Keratinocyte (primary cell): Measurements from ENCODE around the gene LIN7A. TPM values are rescaled to one million over a fixed set of nuclear protein-coding genes. Genes with fewer than 3 reads are reported as not detected.

Source experiments
- DNase-seq: peaks from one replicate; pipeline ENCODE4 v3.0.0-alpha.2; 2011; ENCODE audit warnings: low read depth, missing footprints, low spot score
- FAIRE-seq: peaks from 2 replicates; lab custom pipeline; 2011; peaks lifted over from hg19 to GRCh38; lab: Jason Lieb, UNC
- H2AFZ ChIP-seq: 2 replicates; pipeline ENCODE4 v1.6.0; 2012; ENCODE audit warnings: low read length, control low read depth, inconsistent platforms; ENCODE audit not compliant: control insufficient read depth
- H3K27ac ChIP-seq: 2 replicates; pipeline ENCODE4 v1.5.1; 2011; ENCODE audit warnings: low read length; ENCODE audit not compliant: control insufficient read depth, insufficient read depth
- H3K27me3 ChIP-seq: 3 replicates; pipeline ENCODE4 v1.6.0; 2011; ENCODE audit warnings: low read length; ENCODE audit not compliant: control insufficient read depth, insufficient read depth; ENCODE audit errors: extremely low read depth
- H3K36me3 ChIP-seq, 2 experiments: 2 replicates in 1 of 2; 3 replicates in 1 of 2; pipeline ENCODE4 v1.5.1; 2011; ENCODE audit warnings: low read length in 2 of 2, mild to moderate bottlenecking in 1 of 2; ENCODE audit not compliant: control insufficient read depth in 2 of 2, insufficient read depth in 2 of 2; ENCODE audit errors: extremely low read depth in 1 of 2
- H3K4me1 ChIP-seq: 3 replicates; pipeline ENCODE4 v1.5.1; 2011; ENCODE audit warnings: low read length; ENCODE audit not compliant: control insufficient read depth, insufficient read depth; ENCODE audit errors: extremely low read depth
- H3K4me2 ChIP-seq: 3 replicates; pipeline ENCODE4 v1.6.0; 2011; ENCODE audit warnings: low read depth, low read length; ENCODE audit not compliant: control insufficient read depth, insufficient read depth; ENCODE audit errors: extremely low read depth
- H3K4me3 ChIP-seq, 3 experiments: fragments of 200-600 bp in 1 of 3; sonication (generic) in 1 of 3; 2 replicates in 2 of 3; 3 replicates in 1 of 3; pipeline ENCODE4 v1.5.1; 2011 to 2016; ENCODE audit warnings: low read length in 3 of 3, mild to moderate bottlenecking in 3 of 3, control low read depth in 2 of 3, inconsistent platforms in 1 of 3, low read depth in 1 of 3, mixed read lengths in 1 of 3, mixed run types in 1 of 3, moderate library complexity in 1 of 3; ENCODE audit not compliant: control insufficient read depth in 2 of 3, insufficient read depth in 2 of 3; ENCODE audit errors: extremely low read depth in 1 of 3
- H3K79me2 ChIP-seq: 2 replicates; pipeline ENCODE4 v1.6.0; 2012; ENCODE audit warnings: low read length; ENCODE audit not compliant: control insufficient read depth, insufficient read depth
- H3K9ac ChIP-seq: 3 replicates; pipeline ENCODE4 v1.6.0; 2011; ENCODE audit warnings: low read length; ENCODE audit not compliant: control insufficient read depth, insufficient read depth; ENCODE audit errors: extremely low read depth
- H3K9me1 ChIP-seq: 3 replicates; pipeline ENCODE4 v1.6.0; 2011; ENCODE audit warnings: low read length; ENCODE audit not compliant: control insufficient read depth, insufficient read depth; ENCODE audit errors: extremely low read depth
- H3K9me3 ChIP-seq: 2 replicates; pipeline ENCODE4 v1.5.1; 2012; ENCODE audit warnings: low read depth, low read length; ENCODE audit not compliant: control insufficient read depth
- H4K20me1 ChIP-seq: 3 replicates; pipeline ENCODE4 v1.6.0; 2011; ENCODE audit warnings: low read length; ENCODE audit not compliant: control insufficient read depth, insufficient read depth; ENCODE audit errors: extremely low read depth
- EZH2 ChIP-seq: IDR thresholded peaks from one replicate; pipeline ENCODE4 v1.6.1; 2012; ENCODE audit warnings: inconsistent platforms, mild to moderate bottlenecking, low read length, moderate library complexity
- dilution Hi-C: fragments of 300-500 bp; cut with MboI; formaldehyde crosslinking; loops from one replicate; pipeline ENCODE4 v1.7.0; 2020; ENCODE audit warnings: low sequenced_read_pairs; ENCODE audit not compliant: extremely low pct_ligation_motif_present
- polyA plus RNA-seq, 5 experiments: library from polyadenylated mRNA; depleted of rRNA in 3 of 5; stranded (reverse) in 3 of 5; stranded (forward) in 1 of 5; unstranded in 1 of 5; fragments of >200 nt; gene quantifications; 1 replicate in 1 of 5; 2 replicates in 3 of 5; 3 replicates in 1 of 5; pipeline versions ENCODE4 v1.2.1 to v1.2.3, GENCODE V29; 2011 to 2012; ENCODE audit warnings: missing spikeins in 2 of 5, low read depth in 1 of 5, low replicate concordance in 1 of 5
- TF ChIP-seq, protein P1 (sequence below), 3 experiments: IDR thresholded peaks in 1 of 3; conservative IDR thresholded peaks in 1 of 3; optimal IDR thresholded peaks in 1 of 3; 2 replicates in 2 of 3; 3 replicates in 1 of 3; pipeline versions ENCODE3 to v1.5.1; 2011; ENCODE audit warnings: low read length in 3 of 3, mild to moderate bottlenecking in 3 of 3, moderate library complexity in 2 of 3, control low read depth in 1 of 3, inconsistent platforms in 1 of 3; ENCODE audit not compliant: insufficient read depth in 2 of 3; ENCODE audit errors: extremely low read depth in 1 of 3

Gene LIN7A
- polyA plus RNA-seq, 1 donor (not counting 4 experiments of a cell fraction or from before 2014, with no cell fraction given), result not detected

DNA sequence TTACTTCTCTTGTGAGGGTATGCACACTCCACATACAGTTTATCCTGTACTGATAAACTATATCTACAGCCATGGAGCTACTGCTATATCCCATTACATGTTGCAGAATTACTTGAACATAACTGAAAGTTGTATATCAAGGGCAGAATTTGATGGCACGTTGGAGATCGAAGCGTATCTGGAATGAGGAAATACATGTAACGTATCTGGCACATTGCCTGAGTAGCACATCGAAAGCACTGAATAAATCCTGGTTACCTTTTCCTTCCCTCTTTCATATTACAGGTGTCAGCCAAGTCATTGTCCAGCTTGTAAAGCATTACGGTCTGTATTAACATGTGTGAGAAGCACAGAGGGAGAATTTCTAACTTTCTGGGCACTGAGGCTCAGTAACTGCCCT is 42.1 kb upstream of the LIN7A start:
- dilution Hi-C loops, result no loop called here
- TF ChIP-seq, protein P1, sequence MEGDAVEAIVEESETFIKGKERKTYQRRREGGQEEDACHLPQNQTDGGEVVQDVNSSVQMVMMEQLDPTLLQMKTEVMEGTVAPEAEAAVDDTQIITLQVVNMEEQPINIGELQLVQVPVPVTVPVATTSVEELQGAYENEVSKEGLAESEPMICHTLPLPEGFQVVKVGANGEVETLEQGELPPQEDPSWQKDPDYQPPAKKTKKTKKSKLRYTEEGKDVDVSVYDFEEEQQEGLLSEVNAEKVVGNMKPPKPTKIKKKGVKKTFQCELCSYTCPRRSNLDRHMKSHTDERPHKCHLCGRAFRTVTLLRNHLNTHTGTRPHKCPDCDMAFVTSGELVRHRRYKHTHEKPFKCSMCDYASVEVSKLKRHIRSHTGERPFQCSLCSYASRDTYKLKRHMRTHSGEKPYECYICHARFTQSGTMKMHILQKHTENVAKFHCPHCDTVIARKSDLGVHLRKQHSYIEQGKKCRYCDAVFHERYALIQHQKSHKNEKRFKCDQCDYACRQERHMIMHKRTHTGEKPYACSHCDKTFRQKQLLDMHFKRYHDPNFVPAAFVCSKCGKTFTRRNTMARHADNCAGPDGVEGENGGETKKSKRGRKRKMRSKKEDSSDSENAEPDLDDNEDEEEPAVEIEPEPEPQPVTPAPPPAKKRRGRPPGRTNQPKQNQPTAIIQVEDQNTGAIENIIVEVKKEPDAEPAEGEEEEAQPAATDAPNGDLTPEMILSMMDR (optimal IDR thresholded peaks at IDR 0.05 in 1 of 3, IDR thresholded peaks at IDR 0.05 in 1 of 3, conservative IDR thresholded peaks at IDR 0.05 in 1 of 3; ENCODE audit: extremely low read depth in 1 of 3, insufficient read depth in 2 of 3, low read length in 3 of 3), result no peak
- TF ChIP-seq EZH2, result no peak
- Histone ChIP-seq H3K4me2 (no peak overlapping the region), H3K36me3 (no peaks in the 10 kb centered on the region), H3K9ac (no peak overlapping the region), H3K27me3 (no peaks in the 10 kb centered on the region), H3K27ac (no peak overlapping the region), H3K9me1 (no peaks in the 10 kb centered on the region), H3K4me1 (no peaks in the 10 kb centered on the region), H3K4me3 (no peak overlapping the region), H4K20me1 (no peaks in the 10 kb centered on the region), H3K79me2 (no peaks in the 10 kb centered on the region), H2AFZ (no peak overlapping the region), H3K9me3 (no peaks in the 10 kb centered on the region)
- DNase-seq (no peak), FAIRE-seq (no peak)

DNA sequence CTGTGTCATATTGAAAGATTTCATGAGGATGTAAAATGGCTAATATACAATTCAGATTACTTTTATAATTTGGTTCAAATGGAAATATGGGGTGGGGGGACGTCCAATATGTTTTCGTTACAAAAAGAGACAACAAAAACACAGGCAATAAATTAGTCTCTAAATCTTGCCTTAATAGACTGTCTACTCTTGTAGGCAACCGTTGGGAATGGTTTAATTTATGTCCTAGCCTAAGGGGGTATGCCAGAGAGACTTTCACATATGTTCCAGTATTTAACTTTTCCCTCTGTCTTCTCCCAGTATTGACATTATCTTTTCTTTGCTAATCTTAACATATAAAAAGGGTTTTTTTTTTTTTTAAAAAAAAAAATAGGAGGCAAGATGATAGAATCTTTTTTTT is 41.5 kb upstream of the LIN7A start:
- Histone ChIP-seq H3K27me3 (no peaks in the 10 kb centered on the region), H2AFZ (no peak overlapping the region), H3K4me2 (no peak overlapping the region), H3K4me1 (no peaks in the 10 kb centered on the region), H3K27ac (no peak overlapping the region), H3K79me2 (no peaks in the 10 kb centered on the region), H3K36me3 (no peaks in the 10 kb centered on the region), H3K9ac (no peak overlapping the region), H3K4me3 (no peak overlapping the region), H3K9me3 (no peaks in the 10 kb centered on the region), H3K9me1 (no peaks in the 10 kb centered on the region), H4K20me1 (no peaks in the 10 kb centered on the region)
- FAIRE-seq, result no peak
- TF ChIP-seq EZH2, result no peak
- TF ChIP-seq, protein P1 (optimal IDR thresholded peaks at IDR 0.05 in 1 of 3, IDR thresholded peaks at IDR 0.05 in 1 of 3, conservative IDR thresholded peaks at IDR 0.05 in 1 of 3; ENCODE audit: extremely low read depth in 1 of 3, insufficient read depth in 2 of 3, low read length in 3 of 3), result no peak
- no peak for DNase-seq
- dilution Hi-C loops, result no loop called here
